A549 (cell line): ENCODE results near the gene TRIM27.

Source experiments
- CHD4 ChIP-seq: fragments of 200-600 bp; sonication (generic); IDR thresholded peaks from 2 replicates; pipeline ENCODE4 v1.6.1; 2016; ENCODE audit warnings: antibody characterized with exemption, mild to moderate bottlenecking, borderline replicate concordance
- CTCF ChIP-seq: fragments of >200 bp; sonication (Bioruptor Twin); formaldehyde crosslinking; IDR thresholded peaks from 3 replicates; pipeline ENCODE4 v1.5.1; 2016
- PHF8 ChIP-seq: fragments of 200-600 bp; sonication (generic); IDR thresholded peaks from 2 replicates; pipeline ENCODE4 v1.6.1; 2016; ENCODE audit warnings: low read depth, mild to moderate bottlenecking, antibody characterized with exemption, moderate library complexity, borderline replicate concordance
- POLR2A ChIP-seq: IDR thresholded peaks from 2 replicates; pipeline ENCODE4 v1.6.1; 2012; ENCODE audit warnings: mild to moderate bottlenecking, low read length
- RFX5 ChIP-seq: fragments of 450-650 bp; IDR thresholded peaks from 2 replicates; pipeline ENCODE4 v1.7.1; 2014; ENCODE audit warnings: antibody characterized with exemption, mild to moderate bottlenecking, moderate library complexity
- SMC3 ChIP-seq: fragments of >200 bp; sonication (Bioruptor Twin); formaldehyde crosslinking; IDR thresholded peaks from 3 replicates; pipeline ENCODE4 v1.6.1; 2018; ENCODE audit warnings: inconsistent platforms

GRCh38 chr6:28893172-28893799, 30.5 kb downstream of the TRIM27 start:
- TF ChIP-seq SMC3 (no peak), CTCF (no peak), RFX5 (no peak), CHD4 (no peak), PHF8 (no peak), POLR2A (no peak)
